UCSD-AML1 (cell line): ENCODE measurements around the gene PCSK5.
"Not testable (repeated sequence)": the region's sequence is repeated elsewhere in the genome, so short reads cannot be mapped to it uniquely, and the experiment has no call there.

Experiments used
- DNase-seq: peaks from one replicate; lab custom pipeline; 2025; ENCODE audit not compliant: unreplicated experiment; lab: John Stamatoyannopoulos, UW

PCSK5 gene

DNA sequence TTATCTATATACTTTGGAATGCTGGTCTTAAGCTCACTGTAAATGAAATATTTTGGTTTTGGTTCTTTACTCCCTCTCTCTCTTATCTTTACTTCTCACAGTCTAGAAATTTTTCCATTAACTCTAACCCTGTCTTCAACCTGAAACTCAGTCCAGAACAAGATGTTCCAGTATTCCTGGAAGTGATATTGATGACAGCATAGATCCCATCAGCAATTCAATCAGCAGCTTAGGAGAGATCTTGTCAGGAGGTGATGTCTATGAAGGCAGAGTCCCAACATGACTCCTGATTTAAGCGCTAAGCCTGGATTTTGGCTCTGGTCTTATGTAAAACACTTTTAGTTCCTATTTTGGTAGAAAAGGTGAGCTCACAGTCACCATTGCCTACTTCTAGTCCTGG, 451.1 kb downstream of the PCSK5 start:
- no peak for DNase-seq

DNA sequence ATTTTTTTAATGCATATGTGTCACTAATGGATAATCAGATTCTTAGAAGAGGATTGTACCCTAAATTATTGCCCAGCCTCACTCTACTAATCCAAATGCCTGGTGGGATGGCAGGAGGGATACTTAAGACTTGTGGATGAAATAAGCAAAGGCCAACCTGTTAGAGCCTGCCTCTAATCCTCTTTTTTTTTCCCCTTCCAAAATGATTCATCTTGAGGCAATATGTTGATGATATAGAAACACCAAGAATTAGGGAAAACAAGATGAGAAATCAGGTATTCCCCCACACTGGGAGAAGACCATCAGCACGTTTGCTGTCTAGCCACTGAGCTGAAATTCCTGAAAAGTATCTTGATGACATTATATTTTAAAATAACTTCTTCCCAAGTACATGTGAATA, 451.7 kb downstream of the PCSK5 start:
- DNase-seq, result no peak

DNA sequence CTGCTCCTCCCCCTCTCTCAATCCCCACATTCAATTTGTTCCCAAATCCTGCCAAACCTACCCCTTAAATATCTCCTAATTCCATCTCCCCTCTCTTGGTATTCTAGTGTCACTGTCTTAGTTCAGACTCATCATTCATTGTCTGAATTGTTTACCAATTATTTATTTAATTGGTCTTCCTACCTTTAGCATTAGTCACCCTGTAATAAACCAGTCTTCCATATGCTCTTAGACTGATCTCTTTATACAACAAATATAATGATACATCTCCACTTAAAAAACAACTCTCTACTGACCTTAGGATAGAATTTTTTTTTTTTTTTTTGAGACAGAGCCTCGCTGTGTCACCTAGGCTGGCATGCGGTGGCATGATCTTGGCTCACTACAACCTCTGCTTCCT, 452.4 kb downstream of the PCSK5 start:
- no peak for DNase-seq

DNA sequence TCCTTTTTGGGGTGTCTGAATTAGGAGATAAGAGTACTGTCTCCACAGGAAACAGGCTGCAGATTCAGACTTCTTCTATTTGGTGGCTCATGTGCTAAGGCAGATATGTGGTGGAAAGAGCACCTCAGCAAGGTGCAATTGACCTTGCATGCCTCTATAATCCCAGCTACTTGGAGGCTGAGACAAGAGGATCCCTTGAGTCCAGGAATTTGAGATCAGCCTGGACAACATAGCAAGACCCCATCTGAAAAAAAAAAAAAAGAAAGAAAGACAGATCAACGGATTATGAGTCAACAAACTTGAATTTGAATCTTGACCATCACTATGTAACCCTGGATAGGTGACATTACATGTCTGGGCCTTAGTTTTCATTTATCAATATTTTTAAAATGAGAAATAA, 459.4 kb downstream of the PCSK5 start:
- no peak for DNase-seq

DNA sequence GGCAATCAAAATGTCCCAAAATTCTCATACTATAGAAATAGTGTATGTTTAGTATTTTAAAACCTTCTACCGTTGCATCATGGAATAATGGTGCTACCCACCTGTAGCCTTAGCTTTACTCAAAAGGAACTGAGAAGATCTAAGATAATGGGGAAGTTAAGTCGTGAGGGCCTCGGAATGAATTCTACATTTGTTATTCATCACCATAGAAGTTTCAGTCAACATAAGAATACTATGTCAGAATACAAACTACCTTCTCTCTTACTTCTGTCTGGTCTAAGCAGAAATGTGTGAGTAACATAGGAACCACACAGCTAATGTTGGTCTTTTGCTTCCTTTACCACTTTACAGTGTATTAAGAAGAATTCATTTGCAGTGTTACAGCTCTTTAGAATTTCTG, 460.5 kb downstream of the PCSK5 start:
- no peak for DNase-seq

DNA sequence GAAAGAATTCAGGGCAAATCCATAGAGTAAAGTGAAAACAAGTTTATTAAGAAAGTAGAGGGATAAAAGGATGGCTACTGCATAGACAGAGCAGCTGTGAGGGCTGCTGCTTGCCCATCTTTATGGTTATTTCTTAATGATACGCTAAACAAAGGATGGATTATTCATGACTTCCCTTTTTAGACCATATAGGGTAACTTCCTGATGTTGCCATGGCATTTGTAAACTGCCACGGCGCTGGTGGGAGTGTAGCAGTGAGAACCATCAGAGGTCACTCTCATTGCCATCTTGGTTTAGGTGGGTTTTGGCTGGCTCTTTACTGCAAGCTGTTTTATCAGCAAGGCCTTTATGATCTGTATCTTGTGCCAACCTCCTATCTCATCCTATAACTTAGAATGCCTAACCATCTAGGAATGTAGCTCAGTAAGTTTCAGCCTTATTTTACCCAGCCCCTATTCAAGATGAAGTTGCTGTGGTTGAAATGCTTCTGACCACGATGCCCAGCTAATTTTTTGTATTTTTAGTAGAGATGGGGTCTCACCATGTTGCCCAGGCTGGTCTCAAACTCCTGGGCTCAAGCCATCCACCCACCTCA, 461.6 kb downstream of the PCSK5 start:
- no peak for DNase-seq

DNA sequence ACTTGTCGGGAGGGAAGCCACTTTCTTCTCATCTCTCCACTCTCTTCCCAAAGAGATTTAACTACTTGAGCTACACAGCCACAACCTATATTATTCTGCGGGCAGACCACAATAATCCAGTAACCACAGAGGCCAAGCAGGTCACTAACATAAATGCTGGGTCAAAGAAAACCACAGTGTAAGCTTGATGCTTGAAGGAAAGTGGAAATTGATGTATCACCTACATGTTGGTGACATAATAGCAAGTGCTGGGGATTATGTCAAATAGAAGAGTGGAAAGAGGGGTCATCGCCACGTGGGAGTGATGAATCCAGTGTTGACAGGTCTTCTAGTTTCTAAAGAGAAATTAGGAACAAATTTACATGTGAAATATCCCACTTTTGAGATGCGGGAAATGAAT, 462.8 kb downstream of the PCSK5 start:
- DNase-seq, result no peak

DNA sequence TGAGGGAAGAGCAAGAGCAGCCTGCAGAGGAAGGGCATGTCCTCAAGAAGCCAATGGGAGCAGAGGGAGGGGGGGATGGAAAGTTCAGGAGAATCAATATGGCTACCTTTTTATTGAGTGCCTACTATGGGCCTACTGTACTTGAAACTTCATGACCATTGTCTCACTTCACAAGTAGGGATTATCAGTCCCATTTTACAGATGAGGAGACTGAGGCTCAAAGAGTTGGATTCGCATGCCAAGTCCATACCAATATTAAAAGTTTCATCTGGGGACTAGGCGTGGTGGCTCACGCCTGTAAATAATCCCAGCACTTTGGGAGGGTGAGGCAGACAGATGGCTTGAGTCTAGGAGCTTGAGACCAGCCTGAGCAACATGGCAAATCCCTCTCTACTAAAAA, 463.7 kb downstream of the PCSK5 start:
- no peak for DNase-seq

DNA sequence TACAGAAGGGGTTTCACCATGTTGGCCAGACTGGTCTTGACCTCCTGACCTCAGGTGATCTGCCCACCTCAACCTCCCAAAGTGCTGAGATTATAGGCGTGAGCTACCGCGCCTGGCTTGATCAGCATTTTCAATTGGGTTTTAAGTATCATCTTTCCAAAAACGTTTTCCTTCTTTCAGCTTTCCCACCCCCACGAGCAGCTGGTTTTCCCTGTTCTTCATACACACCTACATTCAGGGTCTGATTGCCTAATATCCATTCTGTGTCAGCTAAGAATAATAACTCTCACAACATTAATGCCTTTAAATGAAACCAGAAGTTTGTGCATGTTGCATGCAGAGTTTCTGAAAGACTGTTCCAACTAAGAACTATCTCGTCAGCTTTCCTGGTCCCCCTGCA, 465.4 kb downstream of the PCSK5 start:
- DNase-seq, result no peak

DNA sequence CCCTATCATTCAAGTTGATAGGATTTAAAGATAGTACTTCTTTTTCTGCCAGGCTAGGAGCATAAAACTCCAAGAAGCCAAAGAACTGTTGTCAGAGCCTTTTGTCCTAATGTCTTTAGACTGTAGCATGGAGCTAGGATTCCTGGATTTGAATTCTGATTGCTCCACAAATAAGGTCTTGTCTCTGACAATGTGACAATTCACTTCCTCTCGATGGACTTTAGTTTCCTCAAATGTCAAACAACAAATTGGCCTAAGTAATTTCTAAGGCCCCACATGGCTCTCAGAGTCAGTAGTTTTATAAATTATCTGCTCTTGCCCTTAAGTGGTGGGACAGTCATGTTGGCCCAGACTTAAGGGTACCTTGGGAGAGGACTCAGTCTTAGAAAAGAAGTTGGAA, 467.1 kb downstream of the PCSK5 start:
- DNase-seq, result no peak

DNA sequence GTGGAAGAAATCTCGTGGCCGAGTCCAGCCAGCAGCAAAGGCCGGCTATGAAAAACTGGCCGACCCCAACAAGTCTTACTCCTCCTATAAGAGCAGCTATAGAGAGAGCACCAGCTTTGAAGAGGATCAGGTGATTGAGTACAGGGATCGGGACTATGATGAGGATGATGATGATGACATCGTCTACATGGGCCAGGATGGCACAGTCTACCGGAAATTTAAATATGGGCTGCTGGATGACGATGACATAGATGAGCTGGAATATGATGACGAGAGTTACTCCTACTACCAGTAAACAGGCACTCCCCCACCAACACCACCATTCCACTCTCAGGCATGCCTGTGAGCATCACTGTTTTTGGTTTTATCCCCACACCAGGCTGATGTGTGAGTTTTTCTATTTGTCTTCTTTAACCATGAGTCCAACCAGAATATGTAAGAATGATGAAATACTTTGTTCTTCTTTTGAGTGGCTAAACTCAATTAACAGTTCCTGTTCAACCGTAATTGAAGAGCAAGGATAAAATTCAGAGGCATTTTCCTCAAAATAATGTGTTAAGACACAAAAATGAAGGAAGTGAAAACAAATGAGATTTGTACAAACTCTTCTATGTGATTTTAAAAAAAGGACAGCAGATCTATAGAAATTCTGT, 468.3 kb downstream of the PCSK5 start:
- no peak for DNase-seq

DNA sequence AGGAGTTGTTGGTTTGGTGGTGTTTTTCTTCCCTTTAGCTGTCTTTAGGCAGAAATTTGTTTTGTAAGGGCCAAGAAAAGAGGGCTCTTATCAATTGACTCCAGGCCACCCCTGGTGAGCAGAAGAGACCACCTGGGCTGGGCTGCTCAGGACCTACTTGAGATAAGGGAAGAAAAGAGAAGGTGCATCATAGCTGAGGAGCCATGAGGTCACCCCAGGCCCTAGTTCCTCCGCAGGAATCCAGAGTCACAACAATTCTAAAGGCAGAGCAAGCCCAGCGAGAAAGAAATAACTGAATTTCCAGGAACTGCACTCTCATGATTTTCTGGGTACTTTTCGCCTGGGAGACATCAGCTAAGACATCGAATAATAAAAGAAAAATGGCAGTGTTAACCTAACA, 468.9 kb downstream of the PCSK5 start:
- DNase-seq, result no peak

DNA sequence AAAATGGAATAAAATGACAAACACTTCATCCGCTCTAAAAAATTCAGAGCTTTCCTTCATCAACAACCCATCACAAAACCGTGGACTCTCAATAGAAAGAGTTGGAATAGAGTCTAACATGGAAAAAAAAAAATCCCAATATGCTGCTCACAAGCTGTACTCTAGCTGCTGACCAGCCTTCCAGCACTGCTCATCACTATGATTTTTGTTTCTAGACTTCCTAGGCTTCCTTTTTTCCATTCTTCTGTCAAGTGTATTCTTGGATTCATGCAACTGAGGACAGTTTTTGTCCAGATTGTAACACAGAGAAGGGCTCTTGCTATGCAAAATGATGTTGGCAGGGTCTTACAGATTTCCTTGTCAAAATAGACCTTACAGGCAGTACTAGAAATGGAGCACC, 469.3 kb downstream of the PCSK5 start:
- DNase-seq, result no peak

DNA sequence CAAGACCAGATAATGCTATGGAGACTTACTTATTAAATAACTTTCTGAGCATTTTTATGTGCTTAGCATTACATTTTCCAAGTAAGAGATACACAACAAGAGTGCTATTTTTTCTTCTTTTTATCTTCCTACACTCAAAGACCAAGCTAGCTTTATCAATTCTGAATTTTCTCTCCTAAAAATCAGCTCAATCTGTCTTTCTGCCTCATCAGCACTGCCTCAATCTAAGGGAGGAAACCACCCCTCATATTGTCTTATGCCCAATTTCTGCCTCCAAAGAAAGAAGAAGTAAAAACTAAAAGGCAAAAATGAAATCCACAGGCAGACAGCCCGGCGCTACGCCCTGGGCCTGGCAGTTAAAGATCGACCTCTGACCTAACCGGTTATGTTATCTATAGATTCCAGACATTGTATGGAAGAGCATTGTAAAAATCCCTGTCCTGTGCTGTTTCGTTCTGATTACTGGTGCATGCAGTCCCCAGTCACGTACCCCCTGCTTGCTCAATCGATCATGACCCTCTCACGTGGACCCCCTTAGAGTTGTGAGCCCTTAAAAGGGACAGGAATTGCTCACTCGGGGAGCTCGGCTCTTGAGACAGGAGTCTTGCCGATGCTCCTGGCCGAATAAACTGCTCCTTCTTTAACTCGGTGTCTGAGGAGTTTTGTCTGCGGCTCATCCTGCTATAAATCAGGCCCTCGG, 472.0 kb downstream of the PCSK5 start:
- DNase-seq, result not testable (repeated sequence)

DNA sequence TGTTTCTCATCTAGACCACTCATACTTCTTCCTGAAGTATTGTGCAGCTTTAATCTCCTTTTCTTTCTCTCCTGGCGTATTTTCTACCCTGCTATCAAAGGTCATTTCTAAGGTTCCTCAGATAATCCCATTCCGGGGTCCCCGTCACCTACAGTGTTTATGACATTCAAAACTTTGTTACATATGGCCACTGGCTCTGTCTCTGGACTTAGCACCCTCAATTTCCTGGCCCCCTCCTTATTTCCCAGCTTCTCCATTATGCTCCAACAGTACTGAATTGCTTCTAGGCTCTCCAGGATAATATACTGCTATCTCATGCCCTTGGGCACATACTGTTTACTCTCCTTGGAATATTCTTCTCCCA, 472.5 kb downstream of the PCSK5 start:
- DNase-seq, result no peak

DNA sequence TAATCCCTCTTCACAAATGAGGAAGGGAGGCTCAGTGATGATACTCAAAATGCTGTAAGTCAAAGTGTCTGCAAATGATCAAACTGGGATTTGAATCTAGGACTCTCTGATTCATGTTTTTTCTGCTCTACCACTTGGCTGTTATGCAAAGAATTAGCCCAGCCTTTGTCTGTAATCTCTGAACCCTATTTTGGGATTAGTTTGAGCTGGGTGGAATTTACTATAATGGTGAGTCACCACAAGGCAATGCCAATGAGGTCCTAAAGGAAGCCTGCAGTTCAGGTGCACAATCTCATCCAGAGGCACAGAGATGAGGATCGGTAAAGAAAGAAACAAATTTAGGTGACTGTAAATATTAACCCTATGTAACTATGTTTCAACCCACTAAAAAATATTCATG, 474.6 kb downstream of the PCSK5 start:
- no peak for DNase-seq

DNA sequence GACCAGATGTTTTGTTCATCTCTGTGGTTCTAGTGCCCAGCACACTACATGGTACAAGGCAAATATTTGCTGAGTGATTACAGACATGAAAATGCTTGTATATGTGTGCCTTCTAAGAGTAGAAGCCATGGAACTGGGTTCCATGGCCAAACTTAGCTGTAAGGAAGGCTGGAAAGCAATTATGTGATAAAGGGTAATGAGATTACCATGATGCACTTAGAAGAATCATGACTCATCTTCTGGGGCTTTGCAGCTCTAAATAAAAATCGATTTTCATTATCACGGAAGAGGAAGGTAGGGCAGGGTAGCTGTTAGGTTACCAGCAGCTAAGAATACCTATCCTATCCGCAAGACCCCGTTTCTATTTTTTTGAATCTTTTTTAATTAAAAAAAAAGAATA, 475.8 kb downstream of the PCSK5 start:
- no peak for DNase-seq

DNA sequence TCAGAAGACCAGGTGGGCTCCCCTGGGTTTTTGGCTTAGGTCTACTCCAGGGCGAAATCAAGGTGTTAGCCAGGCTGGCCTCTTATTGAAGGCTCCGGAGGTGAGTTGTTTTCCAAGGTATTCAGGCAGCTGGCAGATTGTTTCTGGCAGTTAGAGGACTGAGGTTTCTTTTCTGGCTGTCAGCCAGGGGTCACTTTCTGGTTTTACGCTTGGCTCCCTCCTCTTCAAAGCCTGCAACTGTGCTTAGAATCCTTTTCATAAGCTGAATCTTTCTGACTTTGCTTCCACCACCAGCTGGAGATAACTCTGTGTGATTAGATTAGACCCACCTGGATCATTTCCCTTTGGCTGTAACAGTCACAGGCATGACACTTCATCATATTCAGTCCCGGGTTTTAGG, 479.1 kb downstream of the PCSK5 start:
- no peak for DNase-seq

DNA sequence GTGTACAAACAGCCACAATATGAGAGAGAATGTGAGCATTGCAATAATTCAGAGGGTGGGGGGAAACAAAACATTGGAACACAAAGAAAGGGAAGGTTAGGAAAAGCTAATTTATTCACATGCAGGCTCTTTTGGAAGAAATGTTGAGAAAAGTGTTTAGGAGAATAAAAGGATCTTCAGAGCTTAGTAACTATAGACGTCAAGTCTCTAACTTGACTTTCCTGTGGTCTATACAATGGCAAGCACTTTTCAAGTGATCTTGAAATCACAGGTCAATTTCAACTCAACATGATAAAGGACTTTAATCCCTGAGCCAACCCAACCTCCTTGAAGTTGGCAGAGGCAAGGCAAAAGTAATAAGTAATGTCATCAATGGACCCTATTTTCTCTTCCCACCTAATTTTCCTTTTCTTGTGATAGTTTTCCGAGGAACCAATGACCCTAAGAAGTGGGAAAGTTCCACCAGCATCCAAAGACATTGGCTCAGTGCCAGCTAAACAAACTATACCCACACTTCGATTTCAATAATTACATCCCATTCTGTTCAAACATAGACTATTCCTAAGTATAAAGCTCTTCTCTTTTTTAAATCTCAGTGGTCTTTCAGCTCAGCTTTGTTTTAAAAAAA, 480.0 kb downstream of the PCSK5 start:
- no peak for DNase-seq

DNA sequence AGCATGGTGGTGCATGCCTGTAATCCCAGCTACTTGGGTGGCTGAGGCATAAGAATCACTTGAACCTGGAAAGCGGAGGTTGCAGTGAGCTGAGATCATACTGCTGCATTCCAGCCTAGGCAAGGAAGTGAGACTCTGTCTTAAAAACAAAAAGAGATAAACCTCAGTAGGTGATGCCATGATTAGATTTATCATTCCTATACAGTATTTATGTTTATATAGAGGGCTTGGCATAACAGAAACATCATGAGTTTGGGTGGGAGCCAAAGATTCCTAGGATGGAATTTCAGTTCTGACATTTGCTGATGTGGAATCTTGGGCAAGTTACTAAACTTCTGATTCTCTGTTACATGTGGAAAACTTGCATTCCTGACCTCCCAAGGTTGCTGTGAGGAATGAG, 481.4 kb downstream of the PCSK5 start:
- DNase-seq, result no peak

DNA sequence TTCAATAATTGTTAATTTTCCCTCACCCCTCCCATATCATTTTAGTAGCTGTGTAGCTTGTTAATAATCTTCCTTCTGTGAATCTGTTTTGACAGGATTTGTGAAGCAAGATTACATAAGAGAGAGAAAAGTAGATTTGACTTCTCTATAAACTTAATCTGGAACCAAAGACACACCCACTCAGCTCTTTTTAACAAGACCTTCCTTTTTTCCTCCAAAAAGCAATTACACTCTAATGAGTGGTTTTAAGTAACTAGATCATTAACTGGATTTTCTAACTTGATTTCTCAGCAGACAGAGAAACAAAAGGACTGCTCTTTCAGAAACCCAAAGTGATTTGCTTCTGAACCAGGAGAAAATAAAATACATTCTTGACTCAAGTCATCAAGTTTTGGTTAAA, 481.9 kb downstream of the PCSK5 start:
- DNase-seq, result no peak

DNA sequence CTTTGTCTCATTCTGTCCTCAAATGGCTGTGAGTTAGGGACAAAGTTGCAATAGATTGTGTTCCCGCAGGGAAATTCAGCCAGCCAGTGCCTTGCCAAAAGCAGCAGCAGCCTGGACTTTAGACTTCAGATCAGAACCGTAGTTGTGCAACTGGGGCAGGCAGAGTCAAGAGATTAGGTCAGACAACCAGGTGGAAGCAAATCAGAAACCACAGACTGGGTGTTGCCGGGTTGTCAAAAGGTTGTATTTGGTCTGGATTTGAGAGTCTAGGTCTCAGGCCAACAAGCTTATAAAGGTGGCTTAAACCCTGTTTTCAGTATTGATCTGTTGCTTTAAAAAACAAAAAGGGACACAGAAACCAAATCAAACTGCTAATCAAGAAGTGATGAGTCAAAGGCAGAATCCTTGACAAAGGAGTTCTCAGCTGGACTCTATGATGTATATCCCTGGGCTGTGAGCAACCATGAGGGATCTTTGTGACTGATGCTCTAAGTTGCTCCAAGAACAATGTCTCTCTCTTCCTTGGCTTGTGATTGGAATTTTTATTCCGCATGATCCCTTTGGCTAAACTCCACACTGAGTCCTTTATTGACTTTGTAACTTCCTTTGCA, 482.8 kb downstream of the PCSK5 start:
- no peak for DNase-seq
